ENCODE results near the gene ITPK1.

GRCh38 chr14:93062890-93063289 is 52.8 kb downstream of the ITPK1 start:
- TF ChIP-seq RARB (CRISPR knock-in tag; IDR thresholded peaks at IDR 0.05) (no peak), SNAI2 (CRISPR knock-in tag; IDR thresholded peaks at IDR 0.05) (no peak), ISL1 (CRISPR knock-in tag; IDR thresholded peaks at IDR 0.05) (no peak), CSDC2 (CRISPR knock-in tag; IDR thresholded peaks at IDR 0.05) (no peak), OSR1 (CRISPR knock-in tag; IDR thresholded peaks at IDR 0.05) (no peak), CREB5 (CRISPR knock-in tag; IDR thresholded peaks at IDR 0.05; ENCODE audit: low read depth) (no peak), TOX (CRISPR knock-in tag; IDR thresholded peaks at IDR 0.05; ENCODE audit: borderline replicate concordance) (no peak), ZC3H10 (CRISPR knock-in tag; IDR thresholded peaks at IDR 0.05) (no peak), CSRNP3 (CRISPR knock-in tag; IDR thresholded peaks at IDR 0.05) (no peak), ZFP3 (CRISPR knock-in tag; IDR thresholded peaks at IDR 0.05) (no peak), ZFP30 (CRISPR knock-in tag; IDR thresholded peaks at IDR 0.05) (no peak)
- TF ChIP-seq, protein P1, sequence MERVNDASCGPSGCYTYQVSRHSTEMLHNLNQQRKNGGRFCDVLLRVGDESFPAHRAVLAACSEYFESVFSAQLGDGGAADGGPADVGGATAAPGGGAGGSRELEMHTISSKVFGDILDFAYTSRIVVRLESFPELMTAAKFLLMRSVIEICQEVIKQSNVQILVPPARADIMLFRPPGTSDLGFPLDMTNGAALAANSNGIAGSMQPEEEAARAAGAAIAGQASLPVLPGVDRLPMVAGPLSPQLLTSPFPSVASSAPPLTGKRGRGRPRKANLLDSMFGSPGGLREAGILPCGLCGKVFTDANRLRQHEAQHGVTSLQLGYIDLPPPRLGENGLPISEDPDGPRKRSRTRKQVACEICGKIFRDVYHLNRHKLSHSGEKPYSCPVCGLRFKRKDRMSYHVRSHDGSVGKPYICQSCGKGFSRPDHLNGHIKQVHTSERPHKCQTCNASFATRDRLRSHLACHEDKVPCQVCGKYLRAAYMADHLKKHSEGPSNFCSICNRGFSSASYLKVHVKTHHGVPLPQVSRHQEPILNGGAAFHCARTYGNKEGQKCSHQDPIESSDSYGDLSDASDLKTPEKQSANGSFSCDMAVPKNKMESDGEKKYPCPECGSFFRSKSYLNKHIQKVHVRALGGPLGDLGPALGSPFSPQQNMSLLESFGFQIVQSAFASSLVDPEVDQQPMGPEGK (CRISPR knock-in tag; IDR thresholded peaks at IDR 0.05; ENCODE audit: borderline replicate concordance): no peak
